HEK293T (cell line): Measurements from ENCODE around the gene SCYGR2.

Source experiments
- CTCF ChIA-PET: fragments of 350-600 bp; formaldehyde crosslinking; extraction: SDS; loops from one replicate; lab custom pipeline; 2021; ENCODE audit warnings: antibody characterized with exemption, inconsistent platforms; lab: Yijun Ruan, JAX
- POLR2A ChIA-PET: fragments of 350-600 bp; formaldehyde crosslinking; extraction: SDS; loops from one replicate; lab custom pipeline; 2020; ENCODE audit warnings: antibody characterized with exemption, inconsistent platforms; lab: Yijun Ruan, JAX
- DNase-seq: peaks from one replicate; pipeline ENCODE4 v3.0.0; 2012; ENCODE audit warnings: mixed read lengths; ENCODE audit errors: extremely low spot score
- ARNT ChIP-seq: fragments of 450-650 bp; IDR thresholded peaks from 2 replicates; pipeline ENCODE4 v1.6.1; 2017; ENCODE audit warnings: mild to moderate bottlenecking
- BHLHE40 ChIP-seq: fragments of 450-650 bp; IDR thresholded peaks from 2 replicates; pipeline ENCODE4 v1.6.1; 2016; ENCODE audit warnings: mild to moderate bottlenecking, moderate library complexity, borderline replicate concordance
- CTBP1 ChIP-seq: fragments of 450-650 bp; IDR thresholded peaks from 2 replicates; pipeline ENCODE4 v1.6.1; 2016; ENCODE audit warnings: borderline replicate concordance
- ELF4 ChIP-seq: fragments of 450-650 bp; IDR thresholded peaks from 2 replicates; pipeline ENCODE4 v1.6.1; 2017; ENCODE audit warnings: antibody characterized with exemption
- FOXA1 ChIP-seq: fragments of 450-650 bp; IDR thresholded peaks from 2 replicates; pipeline ENCODE4 v1.6.1; 2016; ENCODE audit warnings: mild to moderate bottlenecking
- FOXK2 ChIP-seq: fragments of 450-650 bp; IDR thresholded peaks from 2 replicates; pipeline ENCODE4 v1.6.1; 2016; ENCODE audit warnings: mild to moderate bottlenecking
- FOXM1 ChIP-seq: fragments of 450-650 bp; IDR thresholded peaks from 2 replicates; pipeline ENCODE4 v1.6.1; 2017; ENCODE audit warnings: mild to moderate bottlenecking, borderline replicate concordance
- HDGF ChIP-seq: fragments of 450-650 bp; IDR thresholded peaks from 2 replicates; pipeline ENCODE4 v1.6.1; 2017; ENCODE audit warnings: antibody characterized with exemption, borderline replicate concordance
- L3MBTL2 ChIP-seq: fragments of 450-650 bp; conservative IDR thresholded peaks from 2 replicates; pipeline ENCODE4 v1.6.1; 2016; ENCODE audit warnings: mild to moderate bottlenecking
- LEF1 ChIP-seq: fragments of 450-650 bp; IDR thresholded peaks from 2 replicates; pipeline ENCODE4 v1.6.1; 2017; ENCODE audit warnings: mild to moderate bottlenecking, borderline replicate concordance
- NFRKB ChIP-seq: fragments of 450-650 bp; IDR thresholded peaks from 2 replicates; pipeline ENCODE4 v1.6.1; 2016; ENCODE audit warnings: mild to moderate bottlenecking, moderate library complexity
- PKNOX1 ChIP-seq: fragments of 450-650 bp; IDR thresholded peaks from 2 replicates; pipeline ENCODE4 v1.6.1; 2016
- SP1 ChIP-seq: fragments of 450-650 bp; IDR thresholded peaks from 2 replicates; pipeline ENCODE4 v1.6.1; 2017
- SUZ12 ChIP-seq: fragments of 450-650 bp; IDR thresholded peaks from 2 replicates; pipeline ENCODE4 v1.6.1; 2016; ENCODE audit warnings: mild to moderate bottlenecking
- TARDBP ChIP-seq: fragments of 450-650 bp; IDR thresholded peaks from 2 replicates; pipeline ENCODE4 v1.6.1; 2016
- ZNF384 ChIP-seq: fragments of 450-650 bp; IDR thresholded peaks from 2 replicates; pipeline ENCODE4 v1.6.1; 2016

SCYGR2 gene

GRCh38 chr2:227623226-227623625 is 24.5 kb downstream of the SCYGR2 start:
- TF ChIP-seq SUZ12: no peak
- no peak for TF ChIP-seq ELF4
- no peak for TF ChIP-seq PKNOX1
- no peak for TF ChIP-seq LEF1
- TF ChIP-seq CTBP1: no peak
- TF ChIP-seq BHLHE40: no peak
- DNase-seq: no peak
- ChIA-PET CTCF (no interaction called here), POLR2A (no interaction called here)

DNA sequence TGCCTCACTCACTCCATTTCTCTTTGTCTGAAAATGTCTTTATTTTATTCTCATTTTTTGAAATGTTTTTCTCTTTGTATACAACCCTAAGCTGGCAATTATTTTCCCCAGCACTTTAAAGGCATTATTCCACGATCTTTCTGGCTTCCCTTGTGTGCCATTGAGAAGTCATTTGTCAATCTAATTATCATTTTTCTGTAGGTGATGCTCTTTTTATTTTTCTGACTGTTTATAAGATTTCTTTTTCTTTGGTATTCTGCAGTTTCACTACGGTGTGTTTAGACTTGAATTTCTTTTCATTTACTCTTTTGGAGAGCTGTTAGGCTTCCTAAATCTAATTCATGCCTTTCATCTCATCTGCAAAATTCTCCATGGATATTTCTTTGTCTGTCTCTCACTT is 26.7 kb downstream of the SCYGR2 start:
- ChIA-PET CTCF (no interaction called here), POLR2A (no interaction called here)
- DNase-seq: no peak
- TF ChIP-seq ELF4 (no peak), NFRKB (no peak), TARDBP (no peak), FOXK2 (no peak), HDGF (no peak), LEF1 (no peak), ARNT (no peak), FOXM1 (no peak), CTBP1 (no peak), L3MBTL2 (no peak), PKNOX1 (no peak)

- POLR2A ChIA-PET: no interaction called here
- TF ChIP-seq LEF1 (no peak), TARDBP (no peak), FOXM1 (no peak), NFRKB (no peak), CTBP1 (no peak), FOXA1 (no peak), SP1 (no peak), FOXK2 (no peak), ARNT (no peak), HDGF (no peak), L3MBTL2 (no peak), PKNOX1 (no peak), ELF4 (no peak), ZNF384 (no peak), SUZ12 (no peak), BHLHE40 (no peak)
- CTCF ChIA-PET: no interaction called here
- DNase-seq: no peak
Measured at GRCh38 chr2:227626580-227627151, 28.0 kb downstream of the SCYGR2 start.

GRCh38 chr2:227627769-227628168 is 29.1 kb downstream of the SCYGR2 start:
- CTCF ChIA-PET: no interaction called here
- TF ChIP-seq SUZ12: no peak
- TF ChIP-seq HDGF: no peak
- no peak for TF ChIP-seq CTBP1
- no peak for TF ChIP-seq ARNT
- no peak for TF ChIP-seq SP1
- no peak for TF ChIP-seq FOXA1
- TF ChIP-seq ELF4: no peak
- no peak for TF ChIP-seq PKNOX1
- no peak for TF ChIP-seq FOXK2
- no peak for DNase-seq
- POLR2A ChIA-PET: no interaction called here

DNA sequence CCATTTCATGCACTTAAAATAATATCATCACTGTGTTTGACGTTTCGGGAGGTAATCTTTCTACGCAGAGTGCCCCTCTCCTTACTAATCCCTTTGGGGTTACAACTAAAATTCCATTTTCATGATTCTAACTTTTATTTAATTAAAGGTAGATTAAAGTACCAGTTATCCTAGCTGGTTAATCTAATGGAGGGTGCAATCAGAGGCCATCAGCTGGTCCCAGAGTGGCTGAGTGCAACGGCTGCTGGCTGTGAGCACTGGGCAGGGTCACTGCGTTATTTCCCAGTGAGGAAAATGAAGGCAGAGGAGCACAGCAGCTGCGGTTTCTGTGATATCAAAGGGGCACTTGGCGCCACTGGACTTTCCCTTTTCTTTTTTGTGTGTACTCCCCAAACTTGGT is 30.7 kb downstream of the SCYGR2 start:
- CTCF ChIA-PET: no interaction called here

More for the DNA sequence above, 30.7 kb downstream of the SCYGR2 start:
- no peak for DNase-seq
- POLR2A ChIA-PET: no interaction called here
- TF ChIP-seq HDGF: no peak
- no peak for TF ChIP-seq ARNT
- no peak for TF ChIP-seq CTBP1
- TF ChIP-seq NFRKB: no peak
- no peak for TF ChIP-seq PKNOX1
- no peak for TF ChIP-seq ZNF384
- no peak for TF ChIP-seq FOXK2
- TF ChIP-seq TARDBP: no peak
- TF ChIP-seq ELF4: no peak
- TF ChIP-seq L3MBTL2: no peak
- TF ChIP-seq LEF1: no peak
